Spinal cord (tissue), 10 donors: ENCODE data around the gene BMAL2. TPM values are rescaled to one million over a fixed set of nuclear protein-coding genes. Genes with fewer than 3 reads are reported as not detected.
A peak's percentile ranks its signal among the peaks of the same experiment; 100 is the strongest.

ENCODE experiments used
- DNase-seq, 6 donors: peaks; one replicate each; pipeline versions ENCODE4 v3.0.0 to v3.0.0-alpha.2; 2013 to 2015; ENCODE audit warnings: low spot score in 6 of 6, low read depth in 4 of 6
- H3K27ac ChIP-seq: one replicate; pipeline ENCODE4 v1.5.1; 2013; ENCODE audit warnings: low read depth, low read length, control low read depth
- H3K27me3 ChIP-seq: one replicate; pipeline ENCODE4 v1.6.1; 2013; ENCODE audit warnings: low read length; ENCODE audit not compliant: control insufficient read depth, insufficient read depth
- H3K36me3 ChIP-seq: one replicate; pipeline ENCODE4 v1.6.1; 2013; ENCODE audit warnings: low read length; ENCODE audit not compliant: control insufficient read depth, insufficient read depth
- H3K4me1 ChIP-seq: one replicate; pipeline ENCODE4 v1.6.1; 2013; ENCODE audit warnings: low read length; ENCODE audit not compliant: control insufficient read depth, insufficient read depth
- H3K4me3 ChIP-seq: one replicate; pipeline ENCODE4 v1.5.1; 2013; ENCODE audit warnings: low read depth, low read length, control low read depth
- H3K9me3 ChIP-seq: one replicate; pipeline ENCODE4 v1.6.1; 2013; ENCODE audit warnings: low read length; ENCODE audit not compliant: control insufficient read depth, insufficient read depth
- WGBS: methylation state at CpG from one replicate; pipeline ENCODE4 v1.1.5; 2013; ENCODE audit warnings: missing lambda C conversion rate; ENCODE audit not compliant: insufficient coverage; 5-methylcytosine and 5-hydroxymethylcytosine counted together
- long read RNA-seq, 4 donors: transcript quantifications; one replicate each; lab custom pipeline, GENCODE V29; 2026
- polyA plus RNA-seq, 2 donors: library from polyadenylated mRNA; unstranded; fragments of 120-200 nt; gene quantifications; one replicate each; pipeline ENCODE4 v1.2.1, GENCODE V29; 2013; ENCODE audit not compliant: insufficient read length in 2 of 2
- total RNA-seq, 2 donors: library from RNA; depleted of rRNA in 1 of 2; stranded (reverse); fragments of 120-200 nt in 1 of 2; fragments of >200 nt in 1 of 2; gene quantifications; one replicate each; pipeline versions ENCODE4 v1.2.3 to v1.2.4, GENCODE V29; 2013 to 2014
- donor health status: healthy.

The BMAL2 gene, protein sequence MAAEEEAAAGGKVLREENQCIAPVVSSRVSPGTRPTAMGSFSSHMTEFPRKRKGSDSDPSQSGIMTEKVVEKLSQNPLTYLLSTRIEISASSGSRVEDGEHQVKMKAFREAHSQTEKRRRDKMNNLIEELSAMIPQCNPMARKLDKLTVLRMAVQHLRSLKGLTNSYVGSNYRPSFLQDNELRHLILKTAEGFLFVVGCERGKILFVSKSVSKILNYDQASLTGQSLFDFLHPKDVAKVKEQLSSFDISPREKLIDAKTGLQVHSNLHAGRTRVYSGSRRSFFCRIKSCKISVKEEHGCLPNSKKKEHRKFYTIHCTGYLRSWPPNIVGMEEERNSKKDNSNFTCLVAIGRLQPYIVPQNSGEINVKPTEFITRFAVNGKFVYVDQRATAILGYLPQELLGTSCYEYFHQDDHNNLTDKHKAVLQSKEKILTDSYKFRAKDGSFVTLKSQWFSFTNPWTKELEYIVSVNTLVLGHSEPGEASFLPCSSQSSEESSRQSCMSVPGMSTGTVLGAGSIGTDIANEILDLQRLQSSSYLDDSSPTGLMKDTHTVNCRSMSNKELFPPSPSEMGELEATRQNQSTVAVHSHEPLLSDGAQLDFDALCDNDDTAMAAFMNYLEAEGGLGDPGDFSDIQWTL
- total RNA-seq (10 to 100 TPM; 24.0 to 31.7 TPM), polyA plus RNA-seq (10 to 100 TPM; 16.6 to 18.1 TPM)
- long read RNA-seq, donor 1, result 0 reads
- long read RNA-seq, donor 2, result 0 reads
- long read RNA-seq, donor 3, result 0 reads
- long read RNA-seq, donor 4, partial matches to known transcripts, result 0 of 1 reads
- long read RNA-seq, donor 4, other reads (novel, unspliced or antisense), result 0 of 1 reads

DNA sequence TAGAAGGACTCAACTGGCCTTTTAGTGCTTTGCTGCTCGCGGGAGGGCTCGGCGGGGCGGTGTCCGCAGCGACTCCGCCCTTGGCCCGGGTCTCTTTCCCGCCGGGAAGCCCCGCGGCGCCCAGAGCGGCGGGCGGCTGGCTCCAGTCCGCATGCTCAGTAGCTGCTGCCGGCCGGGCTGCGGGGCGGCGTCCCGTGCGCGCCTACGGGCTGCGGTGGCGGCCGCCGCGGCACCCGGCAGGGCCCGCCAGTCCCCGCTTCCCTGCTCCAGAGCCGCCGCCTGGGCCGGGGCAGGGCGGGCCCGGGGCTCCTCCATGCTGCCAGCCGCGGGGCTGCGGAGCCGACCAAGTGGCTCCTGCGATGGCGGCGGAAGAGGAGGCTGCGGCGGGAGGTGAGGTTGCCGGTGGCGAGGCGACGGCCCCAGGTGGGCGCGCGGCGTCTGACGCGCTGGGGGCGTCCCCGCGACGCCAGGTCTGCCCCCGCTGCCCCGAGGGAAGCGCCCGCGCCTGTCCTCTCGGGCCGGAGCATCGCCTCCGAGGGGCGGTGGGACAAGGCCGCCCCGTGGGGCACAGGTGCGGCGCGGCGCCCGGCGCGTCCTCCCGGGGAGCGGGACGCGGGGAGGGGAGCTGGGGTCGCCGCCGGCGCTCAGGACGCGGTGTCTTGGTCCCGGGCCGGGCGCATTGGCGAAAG, at the start of gene BMAL2:
BMAL2 (plus strand) TSS at position 123 of the 689 bp plus-strand sequence; CDS start at position 360, 237 bp downstream.
- Histone ChIP-seq H3K4me3 (peak within 1 kb of the TSS; percentile 60), H3K9me3 (no peaks in the 10 kb centered on the region), H3K27me3 (no peaks in the 10 kb centered on the region), H3K4me1 (peaks cover 5% of the 10 kb centered on the region), H3K36me3 (no peaks in the 10 kb centered on the region), H3K27ac (peak within 1 kb of the TSS; percentile 16)
- DNase-seq, result peak in 2 of 6 donors; percentile 75 to 78
- WGBS, result under 1% methylated on average over 95 of the region's 96 CpGs

DNA sequence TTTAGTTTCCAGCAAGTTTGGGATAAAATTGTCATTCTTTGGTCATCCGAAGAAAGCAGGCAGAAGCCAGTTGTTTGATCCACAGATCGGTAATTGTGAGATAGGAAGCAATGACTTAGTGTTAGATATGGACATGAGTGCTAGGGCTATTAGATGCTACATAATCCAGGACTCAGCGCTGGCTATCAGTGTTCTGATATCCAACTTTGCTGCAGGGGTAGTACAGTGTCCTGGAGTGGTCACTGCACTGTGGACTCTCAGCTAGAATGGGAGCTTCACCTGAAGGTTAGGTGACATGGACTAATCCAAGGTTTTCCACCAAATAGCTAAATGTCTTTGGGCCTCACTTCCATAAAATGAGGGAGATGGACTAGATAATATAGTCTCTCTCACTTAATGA, 48.6 kb upstream of the BMAL2 start:
- no peak for DNase-seq
- WGBS, result 100% methylated on average over 3 of the region's 3 CpGs
- no peak overlapping the region for H3K4me3 ChIP-seq
- H3K4me1 ChIP-seq, result peaks cover 3% of the 10 kb centered on the region
- no peaks in the 10 kb centered on the region for H3K9me3 ChIP-seq
- no peaks in the 10 kb centered on the region for H3K36me3 ChIP-seq
- no peaks in the 10 kb centered on the region for H3K27me3 ChIP-seq
- H3K27ac ChIP-seq, result no peak overlapping the region

- Histone ChIP-seq H3K27ac (no peak overlapping the region), H3K4me1 (no peaks in the 10 kb centered on the region), H3K36me3 (no peaks in the 10 kb centered on the region), H3K4me3 (no peak overlapping the region), H3K27me3 (no peaks in the 10 kb centered on the region), H3K9me3 (no peaks in the 10 kb centered on the region)
- no peak for DNase-seq
- no CpG with 5 or more reads among the region's 2 CpGs for WGBS
Measured at GRCh38 chr12:27284751-27285150, 47.9 kb upstream of the BMAL2 start.

- WGBS, result no CpG with 5 or more reads among the region's 1 CpG
- Histone ChIP-seq H3K36me3 (no peaks in the 10 kb centered on the region), H3K4me1 (no peaks in the 10 kb centered on the region), H3K27ac (no peak overlapping the region), H3K27me3 (no peaks in the 10 kb centered on the region), H3K4me3 (no peak overlapping the region), H3K9me3 (no peaks in the 10 kb centered on the region)
- DNase-seq, result no peak
Measured at GRCh38 chr12:27285403-27285802, 47.2 kb upstream of the BMAL2 start.

- no peak overlapping the region for H3K4me3 ChIP-seq
- no peak for DNase-seq
- H3K9me3 ChIP-seq, result no peaks in the 10 kb centered on the region
- no peak overlapping the region for H3K27ac ChIP-seq
- no peaks in the 10 kb centered on the region for H3K4me1 ChIP-seq
- no peaks in the 10 kb centered on the region for H3K36me3 ChIP-seq
- WGBS, result no CpG with 5 or more reads among the region's 3 CpGs
- no peaks in the 10 kb centered on the region for H3K27me3 ChIP-seq
Measured at GRCh38 chr12:27289414-27289813, 43.2 kb upstream of the BMAL2 start.

DNA sequence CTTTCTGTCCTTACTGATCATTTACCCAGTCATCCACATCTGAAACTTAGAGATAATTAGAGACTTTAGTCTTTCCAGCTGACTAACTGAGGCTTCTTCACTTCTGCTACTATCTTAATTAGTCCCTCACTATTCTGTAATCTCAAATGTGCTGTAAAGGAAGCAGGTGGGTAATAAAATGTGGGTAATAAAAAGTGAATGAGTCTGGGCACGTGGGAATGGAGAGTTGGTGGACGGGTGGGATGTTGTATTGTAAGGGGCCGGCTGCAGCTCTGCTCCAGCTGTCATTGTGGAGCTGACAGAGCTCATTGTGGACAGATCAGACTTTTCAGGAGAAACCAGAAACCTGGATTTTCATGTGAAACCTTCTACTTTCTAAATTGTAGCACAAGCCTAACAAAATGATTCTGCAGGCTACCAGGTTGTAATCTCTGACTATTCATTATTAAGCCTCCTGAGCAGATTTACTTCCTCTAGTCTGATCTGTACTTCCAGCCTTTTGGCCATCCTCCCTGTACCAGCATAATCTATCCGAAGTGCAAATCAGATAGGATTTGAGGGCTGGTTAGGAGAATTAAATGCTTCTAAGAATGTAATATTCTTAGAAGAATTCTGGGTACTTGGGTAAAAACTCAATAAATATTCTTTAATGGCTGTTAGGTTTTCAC, 42.0 kb upstream of the BMAL2 start:
- Histone ChIP-seq H3K27ac (no peak overlapping the region), H3K4me3 (no peak overlapping the region), H3K27me3 (no peaks in the 10 kb centered on the region), H3K4me1 (no peaks in the 10 kb centered on the region), H3K36me3 (no peaks in the 10 kb centered on the region), H3K9me3 (no peaks in the 10 kb centered on the region)
- peak in 3 of 6 donors; percentile 10 to 83 (median 17) for DNase-seq
- 27% methylated on average over 3 of the region's 4 CpGs for WGBS

DNA sequence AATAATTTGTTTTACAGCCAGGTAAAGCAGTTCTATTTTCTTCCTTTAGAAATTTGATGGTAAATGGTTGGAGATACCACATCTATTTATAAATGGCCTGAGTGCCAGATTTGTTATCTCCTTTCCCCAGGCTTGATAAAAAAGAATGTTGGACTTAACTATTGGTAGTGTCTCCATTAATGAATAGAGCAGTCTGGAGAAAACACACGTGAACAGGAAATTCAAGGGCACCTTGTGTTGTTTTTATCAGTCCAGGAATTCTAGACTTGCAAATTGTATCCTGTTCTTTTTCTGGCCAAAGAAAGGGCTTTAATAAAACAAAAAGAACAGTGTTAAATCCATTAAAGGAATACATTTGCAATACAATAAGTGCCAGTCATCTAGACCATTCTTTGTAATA, 40.8 kb upstream of the BMAL2 start:
- Histone ChIP-seq H3K27ac (no peak overlapping the region), H3K36me3 (no peaks in the 10 kb centered on the region), H3K4me3 (no peak overlapping the region), H3K27me3 (no peaks in the 10 kb centered on the region), H3K4me1 (peaks cover 3% of the 10 kb centered on the region), H3K9me3 (no peaks in the 10 kb centered on the region)
- DNase-seq, result no peak
- WGBS, result 29% methylated on average over 1 of the region's 1 CpG

GRCh38 chr12:27292718-27293117, 39.9 kb upstream of the BMAL2 start:
- H3K4me3 ChIP-seq, result no peak overlapping the region
- no peak for DNase-seq
- WGBS, result 90% methylated on average over 1 of the region's 2 CpGs
- no peaks in the 10 kb centered on the region for H3K36me3 ChIP-seq
- no peaks in the 10 kb centered on the region for H3K27me3 ChIP-seq
- no peaks in the 10 kb centered on the region for H3K9me3 ChIP-seq
- H3K4me1 ChIP-seq, result peaks cover 3% of the 10 kb centered on the region
- no peak overlapping the region for H3K27ac ChIP-seq

DNA sequence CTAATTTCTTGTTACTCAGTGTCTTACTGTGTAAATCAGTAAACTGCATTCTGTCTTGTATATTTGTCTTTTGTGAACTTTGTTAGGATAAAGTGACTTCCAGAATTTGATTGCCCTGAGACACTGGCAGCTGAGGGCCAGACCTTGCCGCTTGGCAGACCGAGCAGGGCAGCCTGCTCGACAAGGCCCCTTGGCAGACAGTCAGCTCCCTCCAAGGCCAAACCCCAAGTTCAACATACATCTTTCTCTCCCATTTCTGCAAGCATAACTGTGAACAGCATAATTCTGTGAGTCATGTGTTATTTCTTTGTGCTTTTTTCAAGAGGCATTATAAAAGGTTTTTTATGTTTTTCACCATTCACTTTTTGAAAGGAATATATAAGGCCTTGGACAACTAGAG, 39.2 kb upstream of the BMAL2 start:
- Histone ChIP-seq H3K27ac (no peak overlapping the region), H3K4me3 (no peak overlapping the region), H3K4me1 (peaks cover 3% of the 10 kb centered on the region), H3K9me3 (no peaks in the 10 kb centered on the region), H3K27me3 (no peaks in the 10 kb centered on the region), H3K36me3 (no peaks in the 10 kb centered on the region)
- no CpG with 5 or more reads among the region's 3 CpGs for WGBS
- DNase-seq, result no peak
